GM23338 (cell line): Measurements from ENCODE around the gene EMX1.

Experiments
- CREB1 ChIP-seq: fragments of 250-450 bp; sonication (Bioruptor Pico); IDR thresholded peaks from 2 replicates; pipeline ENCODE4 v1.5.0; 2020; ENCODE audit warnings: low read depth, mild to moderate bottlenecking, moderate library complexity
- CTCF ChIP-seq, 2 experiments: fragments of 200-600 bp in 1 of 2; sonication (generic) in 1 of 2; conservative IDR thresholded peaks; 2 replicates each; pipeline versions ENCODE4 v1.5.1 to v1.6.1; 2016 to 2017; ENCODE audit warnings: antibody characterized with exemption in 2 of 2, low read depth in 2 of 2, mild to moderate bottlenecking in 2 of 2, moderate library complexity in 1 of 2
- EZH2 ChIP-seq: fragments of 200-600 bp; sonication (generic); IDR thresholded peaks from one replicate; pipeline ENCODE4 v1.8.0; 2017; ENCODE audit warnings: antibody characterized with exemption, mild to moderate bottlenecking, low read depth; ENCODE audit not compliant: unreplicated experiment
- EZH2phosphoT487 ChIP-seq: fragments of 200-600 bp; sonication (generic); IDR thresholded peaks from one replicate; pipeline ENCODE4 v1.8.1; 2018; ENCODE audit warnings: antibody characterized with exemption; ENCODE audit not compliant: unreplicated experiment
- JUNB ChIP-seq: IDR thresholded peaks from one replicate; pipeline ENCODE4 v1.6.1; 2016; ENCODE audit warnings: antibody characterized with exemption; ENCODE audit not compliant: unreplicated experiment
- POLR2AphosphoS5 ChIP-seq: IDR thresholded peaks from 2 replicates; pipeline ENCODE4 v1.6.1; 2016; ENCODE audit warnings: antibody characterized with exemption, low read depth
- STAT1 ChIP-seq: IDR thresholded peaks from one replicate; pipeline ENCODE4 v1.6.1; 2016; ENCODE audit warnings: antibody characterized with exemption; ENCODE audit not compliant: unreplicated experiment

DNA sequence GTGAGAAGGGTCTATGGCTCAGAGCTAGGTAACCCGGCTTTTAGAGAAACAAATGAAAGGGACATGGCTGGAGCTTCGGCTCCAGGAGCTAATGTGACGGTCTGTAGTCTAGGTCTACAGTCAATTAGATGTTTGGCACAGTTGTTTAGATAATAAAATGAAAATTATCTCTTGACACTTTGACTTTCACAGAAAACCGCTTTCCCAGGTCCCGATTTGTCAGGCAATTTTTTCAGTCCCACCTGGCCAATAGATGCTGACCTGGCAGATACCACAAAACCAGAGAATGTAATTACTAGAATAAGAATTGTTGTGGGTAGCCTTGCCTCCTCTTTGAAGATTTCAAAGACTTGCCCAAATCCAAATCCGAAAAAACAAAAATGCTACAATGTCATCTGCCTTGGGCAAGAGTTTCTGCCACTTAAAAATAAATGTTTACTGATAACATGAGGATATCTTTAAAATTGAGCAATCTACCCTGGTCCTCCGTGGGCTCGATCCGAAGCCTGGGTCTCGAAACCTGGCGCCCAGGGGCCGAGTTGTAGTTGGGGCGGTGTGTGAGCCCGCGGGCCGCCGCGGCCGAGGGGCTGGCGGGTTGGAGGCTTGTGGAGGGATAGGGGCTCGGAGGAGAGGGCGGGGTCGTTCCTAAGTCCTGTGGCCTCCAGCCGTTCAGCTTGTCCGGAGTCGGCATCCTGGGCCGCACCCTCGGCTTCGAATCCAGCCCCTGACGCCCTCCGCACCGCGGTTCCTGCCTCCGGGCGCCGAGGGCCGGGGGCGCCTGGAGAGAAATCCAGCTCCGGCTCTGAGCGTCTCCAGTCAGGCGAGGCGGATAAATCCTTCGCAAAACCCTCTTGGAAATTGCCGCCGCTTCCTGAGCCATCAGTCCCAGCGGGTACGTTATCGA, 2.3 kb downstream of the EMX1 start:
- TF ChIP-seq EZH2 (peak; percentile 62), EZH2phosphoT487 (no peak), CTCF (conservative IDR thresholded peaks at IDR 0.05; ENCODE audit: low read depth in 2 of 2) (no peak), CREB1 (CRISPR knock-in tag) (no peak), JUNB (no peak), STAT1 (no peak), POLR2AphosphoS5 (no peak)
